Upper lobe of left lung (tissue), 6 donors: ENCODE measurements around the gene NCK2. TPM values are rescaled to one million over a fixed set of nuclear protein-coding genes. Genes with fewer than 3 reads are reported as not detected.

Experiments
- ATAC-seq, 2 donors: fragments of 200-7000 bp; cut with Tn5 transposase; one replicate each; pipeline ENCODE4 v1.9.1; 2022; ENCODE audit warnings: mild to moderate bottlenecking in 2 of 2, moderate library complexity in 2 of 2; ENCODE audit not compliant: low FRiP score in 2 of 2
- DNase-seq, 2 donors: peaks; one replicate each; pipeline ENCODE4 v3.0.0-alpha.2; 2019 to 2020
- H3K27ac ChIP-seq, 4 donors: fragments of 200-600 bp; sonication (generic); one replicate each; pipeline ENCODE4 v1.5.1; 2016 to 2019
- H3K27me3 ChIP-seq, 4 donors: fragments of 200-600 bp; sonication (generic); one replicate each; pipeline ENCODE4 v1.5.1; 2017 to 2019
- H3K36me3 ChIP-seq, 4 donors: fragments of 200-600 bp; sonication (generic); one replicate each; pipeline ENCODE4 v1.5.1; 2016 to 2019
- H3K4me1 ChIP-seq, 4 donors: fragments of 200-600 bp; sonication (generic); one replicate each; pipeline ENCODE4 v1.5.1; 2018 to 2019
- H3K4me3 ChIP-seq, 4 donors: fragments of 200-600 bp; sonication (generic); one replicate each; pipeline ENCODE4 v1.5.1; 2017 to 2019; ENCODE audit warnings: mild to moderate bottlenecking in 2 of 4, moderate library complexity in 1 of 4
- H3K9me3 ChIP-seq, 4 donors: fragments of 200-600 bp; sonication (generic); one replicate each; pipeline ENCODE4 v1.5.1; 2018 to 2019
- CTCF ChIP-seq, 6 experiments: fragments of 450-650 bp in 4 of 6; fragments of 200-600 bp in 2 of 6; sonication (generic) in 2 of 6; IDR thresholded peaks; one replicate each; pipeline ENCODE4 v1.5.1; 2016 to 2019; ENCODE audit warnings: antibody characterized with exemption in 6 of 6
- EP300 ChIP-seq, 4 donors: sonication (generic); formaldehyde crosslinking; IDR thresholded peaks; one replicate each; pipeline ENCODE4 v1.5.1; 2017; ENCODE audit warnings: antibody characterized with exemption in 4 of 4, control low read depth in 2 of 4
- POLR2A ChIP-seq, 4 donors: fragments of 450-650 bp; IDR thresholded peaks; one replicate each; pipeline ENCODE4 v1.5.1; 2016 to 2017; ENCODE audit warnings: antibody characterized with exemption in 4 of 4, mild to moderate bottlenecking in 2 of 4
- POLR2AphosphoS5 ChIP-seq, 2 donors: sonication (generic); formaldehyde crosslinking; IDR thresholded peaks; one replicate each; pipeline ENCODE4 v1.5.1; 2017; ENCODE audit warnings: antibody characterized with exemption in 2 of 2
- whole genome bisulfite sequencing, 2 donors: methylation state at CpG; one replicate each; pipeline ENCODE4 v1.1.5; 2017 to 2018; 5-methylcytosine and 5-hydroxymethylcytosine counted together
- total RNA-seq, 6 donors: library from RNA; depleted of rRNA in 4 of 6; stranded (reverse); fragments of >200 nt in 4 of 6; gene quantifications; one replicate each; pipeline versions ENCODE4 v1.1.0 to v1.2.1, GENCODE V29; 2016 to 2021
- donor health status: DM: no; HTN: no; CAD: no; lungs with moderate emphysema.
- donor health status: DM: no; HTN: yes; CAD: no; lungs with severe emphysema.

The NCK2 gene
- total RNA-seq, 6 donors from 2014 or later: 29.3 to 48.6 (median 37.9) TPM

DNA sequence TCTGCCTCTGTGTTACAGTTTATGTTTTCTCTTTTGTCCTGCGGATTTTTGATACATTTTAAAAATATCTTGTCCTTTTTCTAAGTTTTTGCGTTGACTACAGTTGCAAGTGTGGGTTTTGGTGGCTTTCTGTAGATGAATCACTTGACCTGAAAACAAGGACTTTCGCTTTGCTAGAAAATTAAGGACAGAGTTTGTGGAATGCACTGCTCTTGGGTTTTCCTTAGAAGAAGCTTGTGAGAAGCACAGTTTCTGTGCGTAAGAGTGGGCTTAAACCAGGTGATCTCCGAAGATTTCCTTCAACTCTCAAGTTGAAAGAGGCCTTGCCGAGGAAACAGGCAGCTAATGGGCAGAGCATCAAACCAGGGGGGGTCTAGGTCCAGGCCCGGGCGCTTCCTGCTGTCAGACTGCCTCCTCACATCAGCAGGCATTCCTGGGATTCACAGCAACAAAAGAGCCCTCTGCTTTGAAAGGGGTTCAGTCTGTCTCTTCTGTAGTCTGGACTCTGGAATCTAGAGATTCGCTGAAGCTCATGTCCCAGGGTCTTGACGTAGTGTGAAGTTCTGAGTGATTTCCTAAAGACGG, 17.3 kb downstream of the NCK2 start:
- DNase-seq: no peak
- Histone ChIP-seq H3K36me3 (peaks cover 0 to 2% (median 0%) of the 10 kb centered on the region in 4 donors), H3K27me3 (no peaks in the 10 kb centered on the region), H3K27ac (peak overlapping the region in 2 of 4 donors; percentile 4 to 27), H3K4me3 (no peak overlapping the region), H3K4me1 (peaks cover 17 to 35% (median 22%) of the 10 kb centered on the region in 4 donors), H3K9me3 (no peaks in the 10 kb centered on the region)
- 71 to 86% methylated on average over 11 of the region's 11 CpGs for WGBS, 2 donors
- TF ChIP-seq POLR2AphosphoS5 (IDR thresholded peaks at IDR 0.05): no peak
- TF ChIP-seq CTCF (IDR thresholded peaks at IDR 0.05): no peak
- no peak for TF ChIP-seq POLR2A (IDR thresholded peaks at IDR 0.05)
- no peak for TF ChIP-seq EP300 (IDR thresholded peaks at IDR 0.05)
- ATAC-seq: no peak

GRCh38 chr2:105763076-105763475, 18.4 kb downstream of the NCK2 start:
- Histone ChIP-seq H3K27me3 (no peaks in the 10 kb centered on the region), H3K36me3 (peaks cover 0 to 5% (median 0%) of the 10 kb centered on the region in 4 donors), H3K9me3 (no peaks in the 10 kb centered on the region), H3K27ac (no peak overlapping the region), H3K4me1 (peaks cover 15 to 28% (median 19%) of the 10 kb centered on the region in 4 donors), H3K4me3 (no peak overlapping the region)
- TF ChIP-seq POLR2A (IDR thresholded peaks at IDR 0.05) (no peak), EP300 (IDR thresholded peaks at IDR 0.05) (no peak), CTCF (IDR thresholded peaks at IDR 0.05) (no peak), POLR2AphosphoS5 (IDR thresholded peaks at IDR 0.05) (no peak)
- DNase-seq (no peak), ATAC-seq (no peak)
- 85 to 90% methylated on average over 10 of the region's 10 CpGs for WGBS, 2 donors

GRCh38 chr2:105764059-105764458, 19.3 kb downstream of the NCK2 start:
- H3K4me1 ChIP-seq: peaks cover 17 to 28% (median 20%) of the 10 kb centered on the region in 4 donors
- H3K36me3 ChIP-seq: peaks cover 0 to 6% (median 0%) of the 10 kb centered on the region in 4 donors
- no peak for ATAC-seq
- DNase-seq: no peak
- H3K27me3 ChIP-seq: no peaks in the 10 kb centered on the region
- no peak for TF ChIP-seq CTCF (IDR thresholded peaks at IDR 0.05)
- no peak for TF ChIP-seq EP300 (IDR thresholded peaks at IDR 0.05)
- TF ChIP-seq POLR2AphosphoS5 (IDR thresholded peaks at IDR 0.05): no peak
- WGBS, 2 donors: 76 to 83% methylated on average over 8 to 9 of the region's 9 CpGs
- no peak overlapping the region for H3K4me3 ChIP-seq
- H3K27ac ChIP-seq: no peak overlapping the region
- no peaks in the 10 kb centered on the region for H3K9me3 ChIP-seq

DNA sequence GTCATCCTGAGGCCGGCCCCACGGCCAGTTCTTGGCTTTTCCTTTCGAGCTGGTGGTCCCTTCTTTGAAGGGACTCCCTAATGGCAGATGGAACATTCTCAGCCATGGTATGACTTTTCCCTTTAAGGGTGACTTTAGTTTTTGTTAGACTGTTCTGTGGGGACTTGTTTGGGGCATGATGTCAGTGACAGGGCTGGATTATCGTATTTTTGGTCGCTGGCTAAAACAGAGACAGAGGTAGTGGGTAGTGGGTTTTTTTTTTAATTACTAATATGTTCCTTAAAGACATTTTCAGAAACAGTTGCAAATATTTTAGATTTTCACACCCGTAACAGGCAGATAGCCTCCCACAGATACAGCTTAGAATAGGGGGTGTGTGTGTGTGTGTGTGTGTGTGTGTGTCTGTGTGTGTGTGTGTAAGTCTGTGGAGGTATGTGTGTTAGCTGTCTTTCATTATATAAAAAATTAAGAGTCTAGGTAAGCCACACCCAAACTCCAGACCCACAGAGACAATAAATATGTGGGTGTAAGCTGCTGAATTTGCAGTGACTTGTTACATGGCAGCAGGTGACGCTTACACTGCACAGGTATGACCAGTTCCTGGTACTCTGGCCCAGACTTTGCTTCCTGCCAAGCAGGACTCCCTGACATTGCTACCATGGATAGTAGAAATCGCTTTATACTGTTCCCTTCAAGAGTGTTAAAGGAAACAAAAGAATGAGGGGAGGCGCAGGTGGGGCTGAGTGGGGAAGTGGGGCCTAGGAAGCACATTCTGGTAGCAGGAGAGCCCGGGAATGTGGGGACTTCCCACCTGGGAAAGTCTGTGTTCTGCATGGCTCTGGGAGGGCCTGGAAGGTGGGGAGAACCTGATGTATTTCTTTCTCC, 20.9 kb downstream of the NCK2 start:
- no peak overlapping the region for H3K27ac ChIP-seq
- DNase-seq: no peak
- ATAC-seq: no peak

More for the DNA sequence above, 20.9 kb downstream of the NCK2 start:
- WGBS, 2 donors: 85 to 91% methylated on average over 10 of the region's 10 CpGs
- Histone ChIP-seq H3K27me3 (no peaks in the 10 kb centered on the region), H3K9me3 (no peaks in the 10 kb centered on the region), H3K4me1 (peaks cover 17 to 26% (median 20%) of the 10 kb centered on the region in 4 donors), H3K36me3 (peaks cover 0 to 6% (median 0%) of the 10 kb centered on the region in 4 donors), H3K4me3 (no peak overlapping the region)
- TF ChIP-seq CTCF (IDR thresholded peaks at IDR 0.05): no peak
- no peak for TF ChIP-seq EP300 (IDR thresholded peaks at IDR 0.05)
- TF ChIP-seq POLR2A (IDR thresholded peaks at IDR 0.05): no peak
- TF ChIP-seq POLR2AphosphoS5 (IDR thresholded peaks at IDR 0.05): no peak
